HCT116 (cell line): ENCODE results near the gene RPS6KC1. TPM values are rescaled to one million over a fixed set of nuclear protein-coding genes. Genes with fewer than 3 reads are reported as not detected.

Experiments used
- ATAC-seq: fragments of 200-7000 bp; cut with Tn5 transposase; 2 replicates; pipeline ENCODE4 v1.9.1; 2020; ENCODE audit warnings: mild to moderate bottlenecking, moderate library complexity
- BruUV-seq: library from RNA; stranded (reverse); fragments of 400-500 nt; replicated peaks from 2 replicates; lab custom pipeline; 2021; lab: Mats Ljungman, UMichigan
- CTCF ChIA-PET: fragments of 300-600 bp; sonication (Branson Sonifier 250); formaldehyde crosslinking; loops from one replicate; lab custom pipeline; 2021; ENCODE audit warnings: antibody characterized with exemption; lab: Charles Lee
- POLR2A ChIA-PET: fragments of 300-600, 350-600 bp; sonication (Branson Sonifier 250); formaldehyde crosslinking; loops from one replicate; lab custom pipeline; 2021; ENCODE audit warnings: antibody characterized with exemption; lab: Charles Lee
- RAD21 ChIA-PET, 2 experiments: fragments of 300-600 bp; sonication (Branson Sonifier 250); formaldehyde crosslinking; loops; one replicate each; lab custom pipeline; 2023; ENCODE audit warnings: low total read pairs in 2 of 2; ENCODE audit not compliant: uncharacterized antibody in 2 of 2, unreplicated experiment in 2 of 2, low non-redundant PET in 1 of 2; lab: Charles Lee
- DNase-seq: peaks from one replicate; pipeline ENCODE4 v3.0.0-alpha.2; 2010; ENCODE audit warnings: low read depth, low spot score
- H2AFZ ChIP-seq: fragments of 200-600 bp; shearing (Covaris generic), sonication (generic); 2 replicates; pipeline ENCODE4 v1.6.1; 2017; ENCODE audit warnings: low read depth, mixed run types, mixed read lengths, antibody characterized with exemption, low read length; ENCODE audit not compliant: poor library complexity, severe bottlenecking
- H3K27ac ChIP-seq: 2 replicates; pipeline ENCODE4 v1.5.1; 2012; ENCODE audit warnings: low read depth, low read length
- H3K27me3 ChIP-seq: fragments of 200-600 bp; sonication (generic); 2 replicates; pipeline ENCODE4 v1.6.1; 2016; ENCODE audit warnings: mixed run types, low read length, mixed read lengths; ENCODE audit not compliant: insufficient read depth
- H3K36me3 ChIP-seq, 2 experiments: fragments of 200-500 bp in 1 of 2; fragments of 200-600 bp in 1 of 2; sonication (Bioruptor generic) in 1 of 2; sonication (generic) in 1 of 2; 2 replicates each; pipeline versions ENCODE4 v1.5.1 to v1.6.1; 2014 to 2016; ENCODE audit warnings: low read length in 2 of 2, inconsistent platforms in 1 of 2, mixed read lengths in 1 of 2, mixed run types in 1 of 2; ENCODE audit not compliant: insufficient read depth in 2 of 2, control insufficient read depth in 1 of 2
- H3K4me1 ChIP-seq, 2 experiments: fragments of 200-600 bp in 1 of 2; sonication (generic) in 1 of 2; 2 replicates each; pipeline versions ENCODE4 v1.5.1 to v1.6.1; 2012 to 2017; ENCODE audit warnings: low read length in 2 of 2, inconsistent platforms in 1 of 2, mild to moderate bottlenecking in 1 of 2, mixed read lengths in 1 of 2, mixed run types in 1 of 2, moderate library complexity in 1 of 2; ENCODE audit not compliant: insufficient read depth in 2 of 2, control insufficient read depth in 1 of 2
- H3K4me2 ChIP-seq: fragments of 200-600 bp; sonication (generic); 2 replicates; pipeline ENCODE4 v1.6.1; 2017; ENCODE audit warnings: mixed run types, low read length, mixed read lengths
- H3K4me3 ChIP-seq, 2 experiments: fragments of 200-600 bp in 1 of 2; sonication (generic) in 1 of 2; replicated peaks in 1 of 2; 2 replicates each; pipeline ENCODE4 v1.5.1; 2011 to 2016; ENCODE audit warnings: low read length in 2 of 2, control low read depth in 1 of 2, low read depth in 1 of 2, mild to moderate bottlenecking in 1 of 2, mixed read lengths in 1 of 2, mixed run types in 1 of 2
- H3K79me2 ChIP-seq: fragments of 200-600 bp; sonication (generic); 2 replicates; pipeline ENCODE4 v1.6.1; 2017; ENCODE audit warnings: mild to moderate bottlenecking, mixed run types, low read length, moderate library complexity, mixed read lengths; ENCODE audit not compliant: insufficient read depth
- H3K9ac ChIP-seq: fragments of 200-600 bp; sonication (generic); 2 replicates; pipeline ENCODE4 v1.6.1; 2016; ENCODE audit warnings: low read length, mixed read lengths
- H3K9me2 ChIP-seq: fragments of 200-600 bp; sonication (generic), shearing (Covaris generic); 2 replicates; pipeline ENCODE4 v1.6.1; 2017; ENCODE audit warnings: mixed run types, mild to moderate bottlenecking, moderate library complexity; ENCODE audit not compliant: insufficient read depth
- H3K9me3 ChIP-seq, 2 experiments: fragments of 200-500 bp in 1 of 2; fragments of 200-600 bp in 1 of 2; sonication (Bioruptor generic) in 1 of 2; sonication (generic) in 1 of 2; 2 replicates each; pipeline ENCODE4 v1.6.1; 2014 to 2017; ENCODE audit warnings: low read length in 2 of 2, mixed read lengths in 2 of 2, inconsistent platforms in 1 of 2, low read depth in 1 of 2, mild to moderate bottlenecking in 1 of 2, mixed run types in 1 of 2, moderate library complexity in 1 of 2; ENCODE audit not compliant: control insufficient read depth in 1 of 2, insufficient read depth in 1 of 2
- H4K20me1 ChIP-seq: fragments of 200-600 bp; sonication (generic), shearing (Covaris generic); 2 replicates; pipeline ENCODE4 v1.6.1; 2017; ENCODE audit warnings: mixed run types, mild to moderate bottlenecking, moderate library complexity; ENCODE audit not compliant: insufficient read depth
- CEBPB ChIP-seq: IDR thresholded peaks from 2 replicates; pipeline ENCODE4 v1.6.1; 2012; ENCODE audit warnings: low read depth
- ELF1 ChIP-seq: IDR thresholded peaks from 2 replicates; pipeline ENCODE4 v1.6.1; 2012; ENCODE audit warnings: low read depth, borderline replicate concordance
- EZH2 ChIP-seq: fragments of 200-600 bp; sonication (generic); IDR thresholded peaks from 2 replicates; pipeline ENCODE4 v1.6.1; 2017; ENCODE audit warnings: antibody characterized with exemption, mixed run types
- MAX ChIP-seq: IDR thresholded peaks from 2 replicates; pipeline ENCODE4 v1.6.1; 2012
- POLR2AphosphoS5 ChIP-seq: IDR thresholded peaks from 2 replicates; pipeline ENCODE4 v1.6.1; 2011; ENCODE audit warnings: mild to moderate bottlenecking, low read depth, low read length, moderate library complexity
- SIN3A ChIP-seq: IDR thresholded peaks from 2 replicates; pipeline ENCODE4 v1.6.1; 2012; ENCODE audit warnings: low read depth
- SP1 ChIP-seq: IDR thresholded peaks from 2 replicates; pipeline ENCODE4 v1.6.1; 2012; ENCODE audit warnings: low read depth
- TCF7L2 ChIP-seq: IDR thresholded peaks from 2 replicates; pipeline ENCODE4 v1.7.0; 2011; ENCODE audit warnings: borderline replicate concordance, inconsistent platforms; ENCODE audit not compliant: insufficient read depth, insufficient read length; ENCODE audit errors: extremely low read depth
- ZFX ChIP-seq: fragments of 450-650 bp; IDR thresholded peaks from 2 replicates; pipeline ENCODE4 v1.6.1; 2017
- ZNF274 ChIP-seq: fragments of 200-500 bp; sonication (Bioruptor generic); IDR thresholded peaks from 2 replicates; pipeline ENCODE4 v1.6.1; 2014; ENCODE audit warnings: mild to moderate bottlenecking, low read depth, low read length, inconsistent platforms
- intact Hi-C: fragments of 100-400 bp; cut with micrococcal nuclease; formaldehyde crosslinking; loops from 2 replicates; pipeline ENCODE4 v1.10.0; 2022
- total RNA-seq: library from RNA; stranded (reverse); gene quantifications from one replicate; pipeline ENCODE4 v1.2.1, GENCODE V29; 2021; ENCODE audit not compliant: unreplicated experiment
- TF ChIP-seq, protein P1 (sequence below): IDR thresholded peaks from 2 replicates; pipeline ENCODE4 v1.6.1; 2011; ENCODE audit warnings: mild to moderate bottlenecking, low read length, moderate library complexity; ENCODE audit not compliant: insufficient replicate concordance; ENCODE audit errors: extremely low read depth
- TF ChIP-seq, protein P2 (sequence below), 3 experiments: fragments of 200-600 bp in 1 of 3; sonication (generic) in 1 of 3; IDR thresholded peaks in 2 of 3; conservative IDR thresholded peaks in 1 of 3; 2 replicates each; pipeline ENCODE4 v1.5.1; 2012 to 2017; ENCODE audit warnings: low read depth in 2 of 3, low read length in 2 of 3, antibody characterized with exemption in 1 of 3, borderline replicate concordance in 1 of 3, control low read depth in 1 of 3, mild to moderate bottlenecking in 1 of 3, mixed read lengths in 1 of 3, mixed run types in 1 of 3, moderate library complexity in 1 of 3; ENCODE audit not compliant: insufficient read depth in 1 of 3

The RPS6KC1 gene
- total RNA-seq, 1 experiment from 2014 or later, result 15.9 TPM

DNA sequence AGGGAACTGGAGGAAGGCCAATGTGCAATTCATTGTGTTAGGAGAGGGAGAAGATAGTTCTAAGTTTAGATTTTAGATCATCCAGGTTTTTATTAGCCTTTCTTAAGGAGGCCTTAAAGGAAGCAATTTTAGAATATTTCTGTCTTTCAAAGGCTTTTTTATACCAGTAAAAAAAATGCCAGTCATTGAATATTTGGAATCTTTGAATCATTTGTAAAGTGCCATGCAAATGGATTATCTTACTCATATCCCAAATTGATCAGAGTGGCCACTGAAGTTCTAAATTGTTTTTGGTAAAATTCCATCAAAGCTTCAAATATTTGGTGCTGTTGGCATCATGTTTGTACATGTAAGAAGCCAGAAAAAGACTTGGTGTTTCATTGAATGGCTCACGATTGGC lies 244.8 kb downstream of the RPS6KC1 start:
- Histone ChIP-seq H3K36me3 (no peaks in the 10 kb centered on the region), H2AFZ (no peak overlapping the region), H3K79me2 (no peaks in the 10 kb centered on the region), H3K4me3 (no peak overlapping the region), H3K27ac (no peak overlapping the region), H3K9ac (no peak overlapping the region), H3K27me3 (no peaks in the 10 kb centered on the region), H3K4me2 (no peak overlapping the region), H3K9me3 (no peaks in the 10 kb centered on the region), H3K9me2 (no peaks in the 10 kb centered on the region), H4K20me1 (no peaks in the 10 kb centered on the region), H3K4me1 (no peaks in the 10 kb centered on the region)
- no peak for DNase-seq
- RAD21 ChIA-PET, result no interaction called here
- TF ChIP-seq, protein P1, sequence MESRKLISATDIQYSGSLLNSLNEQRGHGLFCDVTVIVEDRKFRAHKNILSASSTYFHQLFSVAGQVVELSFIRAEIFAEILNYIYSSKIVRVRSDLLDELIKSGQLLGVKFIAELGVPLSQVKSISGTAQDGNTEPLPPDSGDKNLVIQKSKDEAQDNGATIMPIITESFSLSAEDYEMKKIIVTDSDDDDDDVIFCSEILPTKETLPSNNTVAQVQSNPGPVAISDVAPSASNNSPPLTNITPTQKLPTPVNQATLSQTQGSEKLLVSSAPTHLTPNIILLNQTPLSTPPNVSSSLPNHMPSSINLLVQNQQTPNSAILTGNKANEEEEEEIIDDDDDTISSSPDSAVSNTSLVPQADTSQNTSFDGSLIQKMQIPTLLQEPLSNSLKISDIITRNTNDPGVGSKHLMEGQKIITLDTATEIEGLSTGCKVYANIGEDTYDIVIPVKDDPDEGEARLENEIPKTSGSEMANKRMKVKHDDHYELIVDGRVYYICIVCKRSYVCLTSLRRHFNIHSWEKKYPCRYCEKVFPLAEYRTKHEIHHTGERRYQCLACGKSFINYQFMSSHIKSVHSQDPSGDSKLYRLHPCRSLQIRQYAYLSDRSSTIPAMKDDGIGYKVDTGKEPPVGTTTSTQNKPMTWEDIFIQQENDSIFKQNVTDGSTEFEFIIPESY, result no peak
- TF ChIP-seq CEBPB (no peak), ZNF274 (no peak), ZFX (no peak), TCF7L2 (no peak), SP1 (no peak)
- ATAC-seq, result no peak
- intact Hi-C loops, result no loop called here
- BruUV-seq, result no TSS peak
- POLR2A ChIA-PET, result no interaction called here
- CTCF ChIA-PET, result no interaction called here

DNA sequence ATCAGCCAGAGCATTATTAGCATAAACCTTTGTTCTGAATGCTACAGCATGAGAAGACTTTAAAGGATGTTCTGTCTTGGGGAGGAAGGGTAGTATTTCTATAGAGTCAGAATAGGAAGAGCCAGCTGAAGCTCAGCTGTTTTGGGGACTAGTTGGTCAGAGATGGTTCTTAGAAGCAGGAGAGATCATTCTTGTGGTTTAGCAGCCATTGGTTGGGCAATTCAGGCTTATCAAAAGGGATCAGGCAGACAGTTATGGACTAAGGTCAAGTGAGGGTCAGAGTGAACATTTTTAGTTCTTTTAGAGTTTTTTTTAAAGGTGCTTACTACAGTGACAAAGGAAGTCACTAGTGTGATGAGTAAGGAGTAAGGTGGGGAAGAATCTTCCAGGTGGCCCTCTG lies 245.5 kb downstream of the RPS6KC1 start:
- no peak overlapping the region for H3K4me2 ChIP-seq
- DNase-seq, result no peak
- no peak overlapping the region for H2AFZ ChIP-seq
- H3K9ac ChIP-seq, result no peak overlapping the region
- ChIA-PET POLR2A (no interaction called here), RAD21 (no interaction called here), CTCF (no interaction called here)
- ATAC-seq, result no peak
- H4K20me1 ChIP-seq, result no peaks in the 10 kb centered on the region
- intact Hi-C loops, result no loop called here
- no peaks in the 10 kb centered on the region for H3K79me2 ChIP-seq
- no peaks in the 10 kb centered on the region for H3K4me1 ChIP-seq
- TF ChIP-seq ZFX (no peak), ZNF274 (no peak), POLR2AphosphoS5 (no peak), EZH2 (no peak), ELF1 (no peak), SIN3A (no peak), MAX (no peak), CEBPB (no peak)
- TF ChIP-seq, protein P1, result no peak
- TF ChIP-seq, protein P2, sequence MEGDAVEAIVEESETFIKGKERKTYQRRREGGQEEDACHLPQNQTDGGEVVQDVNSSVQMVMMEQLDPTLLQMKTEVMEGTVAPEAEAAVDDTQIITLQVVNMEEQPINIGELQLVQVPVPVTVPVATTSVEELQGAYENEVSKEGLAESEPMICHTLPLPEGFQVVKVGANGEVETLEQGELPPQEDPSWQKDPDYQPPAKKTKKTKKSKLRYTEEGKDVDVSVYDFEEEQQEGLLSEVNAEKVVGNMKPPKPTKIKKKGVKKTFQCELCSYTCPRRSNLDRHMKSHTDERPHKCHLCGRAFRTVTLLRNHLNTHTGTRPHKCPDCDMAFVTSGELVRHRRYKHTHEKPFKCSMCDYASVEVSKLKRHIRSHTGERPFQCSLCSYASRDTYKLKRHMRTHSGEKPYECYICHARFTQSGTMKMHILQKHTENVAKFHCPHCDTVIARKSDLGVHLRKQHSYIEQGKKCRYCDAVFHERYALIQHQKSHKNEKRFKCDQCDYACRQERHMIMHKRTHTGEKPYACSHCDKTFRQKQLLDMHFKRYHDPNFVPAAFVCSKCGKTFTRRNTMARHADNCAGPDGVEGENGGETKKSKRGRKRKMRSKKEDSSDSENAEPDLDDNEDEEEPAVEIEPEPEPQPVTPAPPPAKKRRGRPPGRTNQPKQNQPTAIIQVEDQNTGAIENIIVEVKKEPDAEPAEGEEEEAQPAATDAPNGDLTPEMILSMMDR (IDR thresholded peaks at IDR 0.05 in 2 of 3, conservative IDR thresholded peaks at IDR 0.05 in 1 of 3; ENCODE audit: borderline replicate concordance in 1 of 3, insufficient read depth in 1 of 3, low read depth in 2 of 3, low read length in 2 of 3), result no peak
- no peak overlapping the region for H3K4me3 ChIP-seq
- H3K9me2 ChIP-seq, result no peaks in the 10 kb centered on the region
- no peaks in the 10 kb centered on the region for H3K36me3 ChIP-seq
- H3K9me3 ChIP-seq, result no peaks in the 10 kb centered on the region
- H3K27ac ChIP-seq, result no peak overlapping the region
- no TSS peak for BruUV-seq
- H3K27me3 ChIP-seq, result no peaks in the 10 kb centered on the region
